K562 (cell line): Measurements from ENCODE around the gene POLR3H. TPM values are rescaled to one million over a fixed set of nuclear protein-coding genes. Genes with fewer than 3 reads are reported as not detected.

Experiments
- NEUROD1 ChIP-seq: fragments of 150-350 bp; IDR thresholded peaks from 2 replicates; pipeline ENCODE4 v1.6.1; 2014; ENCODE audit warnings: borderline replicate concordance, low read length, low read depth; ENCODE audit not compliant: partially characterized antibody
- polyA plus RNA-seq, 8 experiments: library from polyadenylated mRNA; depleted of rRNA in 4 of 8; stranded (reverse) in 5 of 8; unstranded in 3 of 8; fragments of >200 nt; fragmentation: Nextera tagmentation in 2 of 8; fragmentation: Illumina TruSeq in 1 of 8; extraction: Ambion mirVana in 2 of 8; extraction: Trizol in 1 of 8; gene quantifications; 2 replicates each; pipeline versions ENCODE4 v1.2.1 to v1.2.3, GENCODE V29; 2011 to 2014; ENCODE audit warnings: inconsistent platforms in 1 of 8, missing spikeins in 1 of 8
- total RNA-seq, 7 experiments: library from RNA; depleted of rRNA in 6 of 7; stranded (reverse); fragments of >200 nt in 6 of 7; fragmentation: Illumina TruSeq in 2 of 7; extraction: Trizol in 2 of 7; gene quantifications; 2 replicates each; pipeline versions ENCODE4 v1.2.1 to v1.2.3, GENCODE V29; 2011 to 2021; ENCODE audit warnings: low replicate concordance in 1 of 7
- TF ChIP-seq, protein P1 (sequence below), 2 experiments: fragments of 450-650 bp in 1 of 2; sonication (generic) in 1 of 2; formaldehyde crosslinking in 1 of 2; IDR thresholded peaks; 2 replicates each; pipeline versions ENCODE4 v1.7.1 to v1.9.0; 2016 to 2022; ENCODE audit warnings: inconsistent platforms in 1 of 2, mild to moderate bottlenecking in 1 of 2, missing genetic modification reagents in 1 of 2
- TF ChIP-seq, protein P2 (sequence below): fragments of 150-350 bp; IDR thresholded peaks from 2 replicates; pipeline ENCODE4 v1.6.1; 2014; ENCODE audit warnings: low read depth, mild to moderate bottlenecking, low read length, borderline replicate concordance
- TF ChIP-seq, protein P3 (sequence below): fragments of 450-650 bp; IDR thresholded peaks from 2 replicates; pipeline ENCODE4 v1.7.1; 2018; ENCODE audit warnings: mild to moderate bottlenecking, low read depth; ENCODE audit not compliant: partially characterized antibody

The POLR3H gene
- total and polyA plus RNA-seq, 9 of the 15 experiments (the other 6 are each of a cell fraction or from before 2014, with no cell fraction given) = 5.3 to 48.4 (median 22.2) TPM

DNA sequence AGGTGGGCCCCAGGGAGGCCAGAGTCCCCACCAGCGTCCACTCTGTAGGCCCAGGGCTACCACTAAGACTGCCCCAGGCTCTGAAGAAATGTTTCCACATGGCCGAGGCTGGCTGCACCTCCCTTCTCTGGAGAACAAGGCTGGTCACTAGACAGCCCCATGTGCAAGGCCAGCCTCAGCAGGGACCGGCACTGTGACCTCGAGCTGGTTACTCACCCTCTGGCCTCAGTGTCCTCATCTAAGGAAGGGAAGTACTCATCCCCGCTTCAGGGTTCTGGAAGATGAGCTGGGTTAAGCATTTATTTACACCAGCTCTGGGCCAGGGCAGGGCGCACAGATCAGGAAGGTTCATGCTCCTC is 35.7 kb upstream of the POLR3H start (continued):
- TF ChIP-seq, protein P1, sequence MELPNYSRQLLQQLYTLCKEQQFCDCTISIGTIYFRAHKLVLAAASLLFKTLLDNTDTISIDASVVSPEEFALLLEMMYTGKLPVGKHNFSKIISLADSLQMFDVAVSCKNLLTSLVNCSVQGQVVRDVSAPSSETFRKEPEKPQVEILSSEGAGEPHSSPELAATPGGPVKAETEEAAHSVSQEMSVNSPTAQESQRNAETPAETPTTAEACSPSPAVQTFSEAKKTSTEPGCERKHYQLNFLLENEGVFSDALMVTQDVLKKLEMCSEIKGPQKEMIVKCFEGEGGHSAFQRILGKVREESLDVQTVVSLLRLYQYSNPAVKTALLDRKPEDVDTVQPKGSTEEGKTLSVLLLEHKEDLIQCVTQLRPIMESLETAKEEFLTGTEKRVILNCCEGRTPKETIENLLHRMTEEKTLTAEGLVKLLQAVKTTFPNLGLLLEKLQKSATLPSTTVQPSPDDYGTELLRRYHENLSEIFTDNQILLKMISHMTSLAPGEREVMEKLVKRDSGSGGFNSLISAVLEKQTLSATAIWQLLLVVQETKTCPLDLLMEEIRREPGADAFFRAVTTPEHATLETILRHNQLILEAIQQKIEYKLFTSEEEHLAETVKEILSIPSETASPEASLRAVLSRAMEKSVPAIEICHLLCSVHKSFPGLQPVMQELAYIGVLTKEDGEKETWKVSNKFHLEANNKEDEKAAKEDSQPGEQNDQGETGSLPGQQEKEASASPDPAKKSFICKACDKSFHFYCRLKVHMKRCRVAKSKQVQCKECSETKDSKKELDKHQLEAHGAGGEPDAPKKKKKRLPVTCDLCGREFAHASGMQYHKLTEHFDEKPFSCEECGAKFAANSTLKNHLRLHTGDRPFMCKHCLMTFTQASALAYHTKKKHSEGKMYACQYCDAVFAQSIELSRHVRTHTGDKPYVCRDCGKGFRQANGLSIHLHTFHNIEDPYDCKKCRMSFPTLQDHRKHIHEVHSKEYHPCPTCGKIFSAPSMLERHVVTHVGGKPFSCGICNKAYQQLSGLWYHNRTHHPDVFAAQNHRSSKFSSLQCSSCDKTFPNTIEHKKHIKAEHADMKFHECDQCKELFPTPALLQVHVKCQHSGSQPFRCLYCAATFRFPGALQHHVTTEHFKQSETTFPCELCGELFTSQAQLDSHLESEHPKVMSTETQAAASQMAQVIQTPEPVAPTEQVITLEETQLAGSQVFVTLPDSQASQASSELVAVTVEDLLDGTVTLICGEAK (IDR thresholded peaks at IDR 0.05) = no peak
- TF ChIP-seq, protein P1 (CRISPR knock-in tag; IDR thresholded peaks at IDR 0.05) = no peak
- TF ChIP-seq, protein P2, sequence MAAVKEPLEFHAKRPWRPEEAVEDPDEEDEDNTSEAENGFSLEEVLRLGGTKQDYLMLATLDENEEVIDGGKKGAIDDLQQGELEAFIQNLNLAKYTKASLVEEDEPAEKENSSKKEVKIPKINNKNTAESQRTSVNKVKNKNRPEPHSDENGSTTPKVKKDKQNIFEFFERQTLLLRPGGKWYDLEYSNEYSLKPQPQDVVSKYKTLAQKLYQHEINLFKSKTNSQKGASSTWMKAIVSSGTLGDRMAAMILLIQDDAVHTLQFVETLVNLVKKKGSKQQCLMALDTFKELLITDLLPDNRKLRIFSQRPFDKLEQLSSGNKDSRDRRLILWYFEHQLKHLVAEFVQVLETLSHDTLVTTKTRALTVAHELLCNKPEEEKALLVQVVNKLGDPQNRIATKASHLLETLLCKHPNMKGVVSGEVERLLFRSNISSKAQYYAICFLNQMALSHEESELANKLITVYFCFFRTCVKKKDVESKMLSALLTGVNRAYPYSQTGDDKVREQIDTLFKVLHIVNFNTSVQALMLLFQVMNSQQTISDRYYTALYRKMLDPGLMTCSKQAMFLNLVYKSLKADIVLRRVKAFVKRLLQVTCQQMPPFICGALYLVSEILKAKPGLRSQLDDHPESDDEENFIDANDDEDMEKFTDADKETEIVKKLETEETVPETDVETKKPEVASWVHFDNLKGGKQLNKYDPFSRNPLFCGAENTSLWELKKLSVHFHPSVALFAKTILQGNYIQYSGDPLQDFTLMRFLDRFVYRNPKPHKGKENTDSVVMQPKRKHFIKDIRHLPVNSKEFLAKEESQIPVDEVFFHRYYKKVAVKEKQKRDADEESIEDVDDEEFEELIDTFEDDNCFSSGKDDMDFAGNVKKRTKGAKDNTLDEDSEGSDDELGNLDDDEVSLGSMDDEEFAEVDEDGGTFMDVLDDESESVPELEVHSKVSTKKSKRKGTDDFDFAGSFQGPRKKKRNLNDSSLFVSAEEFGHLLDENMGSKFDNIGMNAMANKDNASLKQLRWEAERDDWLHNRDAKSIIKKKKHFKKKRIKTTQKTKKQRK = no peak
- TF ChIP-seq NEUROD1 = no peak
- TF ChIP-seq, protein P3, sequence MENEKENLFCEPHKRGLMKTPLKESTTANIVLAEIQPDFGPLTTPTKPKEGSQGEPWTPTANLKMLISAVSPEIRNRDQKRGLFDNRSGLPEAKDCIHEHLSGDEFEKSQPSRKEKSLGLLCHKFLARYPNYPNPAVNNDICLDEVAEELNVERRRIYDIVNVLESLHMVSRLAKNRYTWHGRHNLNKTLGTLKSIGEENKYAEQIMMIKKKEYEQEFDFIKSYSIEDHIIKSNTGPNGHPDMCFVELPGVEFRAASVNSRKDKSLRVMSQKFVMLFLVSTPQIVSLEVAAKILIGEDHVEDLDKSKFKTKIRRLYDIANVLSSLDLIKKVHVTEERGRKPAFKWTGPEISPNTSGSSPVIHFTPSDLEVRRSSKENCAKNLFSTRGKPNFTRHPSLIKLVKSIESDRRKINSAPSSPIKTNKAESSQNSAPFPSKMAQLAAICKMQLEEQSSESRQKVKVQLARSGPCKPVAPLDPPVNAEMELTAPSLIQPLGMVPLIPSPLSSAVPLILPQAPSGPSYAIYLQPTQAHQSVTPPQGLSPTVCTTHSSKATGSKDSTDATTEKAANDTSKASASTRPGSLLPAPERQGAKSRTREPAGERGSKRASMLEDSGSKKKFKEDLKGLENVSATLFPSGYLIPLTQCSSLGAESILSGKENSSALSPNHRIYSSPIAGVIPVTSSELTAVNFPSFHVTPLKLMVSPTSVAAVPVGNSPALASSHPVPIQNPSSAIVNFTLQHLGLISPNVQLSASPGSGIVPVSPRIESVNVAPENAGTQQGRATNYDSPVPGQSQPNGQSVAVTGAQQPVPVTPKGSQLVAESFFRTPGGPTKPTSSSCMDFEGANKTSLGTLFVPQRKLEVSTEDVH = no peak
